OCI-LY7 (cell line): ENCODE data around the gene AKAP13.

Experiments used
- EZH2phosphoT487 ChIP-seq: fragments of 200-600 bp; sonication (generic); IDR thresholded peaks from 2 replicates; pipeline ENCODE4 v1.6.1; 2018; ENCODE audit warnings: low read depth, borderline replicate concordance, mild to moderate bottlenecking, mixed run types, antibody characterized with exemption, low read length, moderate library complexity, mixed read lengths
- TF ChIP-seq, protein P1 (sequence below): fragments of 200-600 bp; sonication (generic); conservative IDR thresholded peaks from 2 replicates; pipeline ENCODE4 v1.5.1; 2014; ENCODE audit warnings: mild to moderate bottlenecking, antibody characterized with exemption, low read length, moderate library complexity, mixed read lengths

DNA sequence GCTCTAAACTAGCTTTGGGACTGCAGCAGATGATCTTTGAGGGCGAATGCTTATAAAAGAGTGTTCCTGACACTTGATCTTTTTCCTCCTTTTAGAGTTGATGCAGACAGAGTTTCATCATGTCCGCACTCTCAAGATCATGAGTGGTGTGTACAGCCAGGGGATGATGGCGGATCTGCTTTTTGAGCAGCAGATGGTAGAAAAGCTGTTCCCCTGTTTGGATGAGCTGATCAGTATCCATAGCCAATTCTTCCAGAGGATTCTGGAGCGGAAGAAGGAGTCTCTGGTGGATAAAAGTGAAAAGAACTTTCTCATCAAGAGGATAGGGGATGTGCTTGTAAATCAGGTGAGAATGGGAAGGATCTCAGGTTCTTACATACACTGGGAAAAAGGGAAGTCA, 338.6 kb downstream of the AKAP13 start:
- TF ChIP-seq, protein P1, sequence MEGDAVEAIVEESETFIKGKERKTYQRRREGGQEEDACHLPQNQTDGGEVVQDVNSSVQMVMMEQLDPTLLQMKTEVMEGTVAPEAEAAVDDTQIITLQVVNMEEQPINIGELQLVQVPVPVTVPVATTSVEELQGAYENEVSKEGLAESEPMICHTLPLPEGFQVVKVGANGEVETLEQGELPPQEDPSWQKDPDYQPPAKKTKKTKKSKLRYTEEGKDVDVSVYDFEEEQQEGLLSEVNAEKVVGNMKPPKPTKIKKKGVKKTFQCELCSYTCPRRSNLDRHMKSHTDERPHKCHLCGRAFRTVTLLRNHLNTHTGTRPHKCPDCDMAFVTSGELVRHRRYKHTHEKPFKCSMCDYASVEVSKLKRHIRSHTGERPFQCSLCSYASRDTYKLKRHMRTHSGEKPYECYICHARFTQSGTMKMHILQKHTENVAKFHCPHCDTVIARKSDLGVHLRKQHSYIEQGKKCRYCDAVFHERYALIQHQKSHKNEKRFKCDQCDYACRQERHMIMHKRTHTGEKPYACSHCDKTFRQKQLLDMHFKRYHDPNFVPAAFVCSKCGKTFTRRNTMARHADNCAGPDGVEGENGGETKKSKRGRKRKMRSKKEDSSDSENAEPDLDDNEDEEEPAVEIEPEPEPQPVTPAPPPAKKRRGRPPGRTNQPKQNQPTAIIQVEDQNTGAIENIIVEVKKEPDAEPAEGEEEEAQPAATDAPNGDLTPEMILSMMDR = no peak
- no peak for TF ChIP-seq EZH2phosphoT487
